HL-60 (cell line): Measurements from ENCODE around the gene KCTD4.

Source experiments
- DNase-seq, 2 experiments: peaks; one replicate each; pipeline ENCODE4 v3.0.0-alpha.2; 2010 to 2020; ENCODE audit warnings: low read depth in 1 of 2, low spot score in 1 of 2
- H3K27ac ChIP-seq: fragments of 250-450 bp; sonication (Bioruptor Pico); replicated peaks from 2 replicates; pipeline ENCODE4 v1.5.1; 2020; ENCODE audit warnings: mild to moderate bottlenecking, moderate library complexity
- H3K27me3 ChIP-seq: fragments of 250-450 bp; sonication (Bioruptor Pico); 2 replicates; pipeline ENCODE4 v1.5.1; 2021; ENCODE audit warnings: mild to moderate bottlenecking, moderate library complexity; ENCODE audit not compliant: insufficient read depth, poor library complexity, severe bottlenecking
- H3K4me3 ChIP-seq: replicated peaks from 2 replicates; pipeline ENCODE4 v1.5.1; 2011; ENCODE audit warnings: mild to moderate bottlenecking, control low read depth, low read length; ENCODE audit not compliant: insufficient read depth
- GABPA ChIP-seq: IDR thresholded peaks from 2 replicates; pipeline ENCODE4 v1.6.1; 2012; ENCODE audit warnings: low read depth
- POLR2AphosphoS5 ChIP-seq: IDR thresholded peaks from 2 replicates; pipeline ENCODE4 v1.6.1; 2012; ENCODE audit warnings: low read depth
- SPI1 ChIP-seq: IDR thresholded peaks from 2 replicates; pipeline ENCODE4 v1.6.1; 2012; ENCODE audit warnings: low read depth, mild to moderate bottlenecking, borderline replicate concordance
- TF ChIP-seq, protein P1 (sequence below): IDR thresholded peaks from 2 replicates; pipeline ENCODE4 v1.6.1; 2012; ENCODE audit warnings: low read depth; ENCODE audit not compliant: insufficient replicate concordance
- TF ChIP-seq, protein P2 (sequence below): IDR thresholded peaks from one replicate; pipeline ENCODE4 v1.5.1; 2011; ENCODE audit warnings: low read length, control low read depth, inconsistent platforms; ENCODE audit not compliant: insufficient read depth

KCTD4 gene

DNA sequence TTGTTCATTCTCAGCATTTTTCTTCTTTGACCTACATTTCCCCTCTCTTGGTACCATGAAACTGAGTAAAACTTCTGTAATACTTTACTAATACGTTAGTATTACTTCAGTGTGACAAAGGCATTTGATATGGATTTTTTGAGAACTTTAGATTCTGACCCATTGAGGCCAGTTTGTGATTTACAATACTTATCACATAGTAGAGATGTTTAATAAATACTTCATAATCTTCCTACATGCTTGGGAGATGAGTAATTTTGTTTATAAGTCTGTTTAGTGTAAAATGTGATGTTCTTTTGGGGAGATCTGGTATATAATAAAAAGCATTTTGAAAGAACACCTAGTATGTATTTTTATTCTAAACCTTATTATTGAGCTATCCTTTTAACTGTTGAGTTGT, 50.9 kb downstream of the KCTD4 start:
- H3K27ac ChIP-seq = no peak overlapping the region
- TF ChIP-seq, protein P1, sequence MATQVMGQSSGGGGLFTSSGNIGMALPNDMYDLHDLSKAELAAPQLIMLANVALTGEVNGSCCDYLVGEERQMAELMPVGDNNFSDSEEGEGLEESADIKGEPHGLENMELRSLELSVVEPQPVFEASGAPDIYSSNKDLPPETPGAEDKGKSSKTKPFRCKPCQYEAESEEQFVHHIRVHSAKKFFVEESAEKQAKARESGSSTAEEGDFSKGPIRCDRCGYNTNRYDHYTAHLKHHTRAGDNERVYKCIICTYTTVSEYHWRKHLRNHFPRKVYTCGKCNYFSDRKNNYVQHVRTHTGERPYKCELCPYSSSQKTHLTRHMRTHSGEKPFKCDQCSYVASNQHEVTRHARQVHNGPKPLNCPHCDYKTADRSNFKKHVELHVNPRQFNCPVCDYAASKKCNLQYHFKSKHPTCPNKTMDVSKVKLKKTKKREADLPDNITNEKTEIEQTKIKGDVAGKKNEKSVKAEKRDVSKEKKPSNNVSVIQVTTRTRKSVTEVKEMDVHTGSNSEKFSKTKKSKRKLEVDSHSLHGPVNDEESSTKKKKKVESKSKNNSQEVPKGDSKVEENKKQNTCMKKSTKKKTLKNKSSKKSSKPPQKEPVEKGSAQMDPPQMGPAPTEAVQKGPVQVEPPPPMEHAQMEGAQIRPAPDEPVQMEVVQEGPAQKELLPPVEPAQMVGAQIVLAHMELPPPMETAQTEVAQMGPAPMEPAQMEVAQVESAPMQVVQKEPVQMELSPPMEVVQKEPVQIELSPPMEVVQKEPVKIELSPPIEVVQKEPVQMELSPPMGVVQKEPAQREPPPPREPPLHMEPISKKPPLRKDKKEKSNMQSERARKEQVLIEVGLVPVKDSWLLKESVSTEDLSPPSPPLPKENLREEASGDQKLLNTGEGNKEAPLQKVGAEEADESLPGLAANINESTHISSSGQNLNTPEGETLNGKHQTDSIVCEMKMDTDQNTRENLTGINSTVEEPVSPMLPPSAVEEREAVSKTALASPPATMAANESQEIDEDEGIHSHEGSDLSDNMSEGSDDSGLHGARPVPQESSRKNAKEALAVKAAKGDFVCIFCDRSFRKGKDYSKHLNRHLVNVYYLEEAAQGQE = no peak
- TF ChIP-seq, protein P2, sequence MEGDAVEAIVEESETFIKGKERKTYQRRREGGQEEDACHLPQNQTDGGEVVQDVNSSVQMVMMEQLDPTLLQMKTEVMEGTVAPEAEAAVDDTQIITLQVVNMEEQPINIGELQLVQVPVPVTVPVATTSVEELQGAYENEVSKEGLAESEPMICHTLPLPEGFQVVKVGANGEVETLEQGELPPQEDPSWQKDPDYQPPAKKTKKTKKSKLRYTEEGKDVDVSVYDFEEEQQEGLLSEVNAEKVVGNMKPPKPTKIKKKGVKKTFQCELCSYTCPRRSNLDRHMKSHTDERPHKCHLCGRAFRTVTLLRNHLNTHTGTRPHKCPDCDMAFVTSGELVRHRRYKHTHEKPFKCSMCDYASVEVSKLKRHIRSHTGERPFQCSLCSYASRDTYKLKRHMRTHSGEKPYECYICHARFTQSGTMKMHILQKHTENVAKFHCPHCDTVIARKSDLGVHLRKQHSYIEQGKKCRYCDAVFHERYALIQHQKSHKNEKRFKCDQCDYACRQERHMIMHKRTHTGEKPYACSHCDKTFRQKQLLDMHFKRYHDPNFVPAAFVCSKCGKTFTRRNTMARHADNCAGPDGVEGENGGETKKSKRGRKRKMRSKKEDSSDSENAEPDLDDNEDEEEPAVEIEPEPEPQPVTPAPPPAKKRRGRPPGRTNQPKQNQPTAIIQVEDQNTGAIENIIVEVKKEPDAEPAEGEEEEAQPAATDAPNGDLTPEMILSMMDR = no peak
- no peak for TF ChIP-seq SPI1
- TF ChIP-seq GABPA = no peak
- no peak for TF ChIP-seq POLR2AphosphoS5
- no peak overlapping the region for H3K4me3 ChIP-seq
- DNase-seq = no peak
- H3K27me3 ChIP-seq = no peaks in the 10 kb centered on the region

DNA sequence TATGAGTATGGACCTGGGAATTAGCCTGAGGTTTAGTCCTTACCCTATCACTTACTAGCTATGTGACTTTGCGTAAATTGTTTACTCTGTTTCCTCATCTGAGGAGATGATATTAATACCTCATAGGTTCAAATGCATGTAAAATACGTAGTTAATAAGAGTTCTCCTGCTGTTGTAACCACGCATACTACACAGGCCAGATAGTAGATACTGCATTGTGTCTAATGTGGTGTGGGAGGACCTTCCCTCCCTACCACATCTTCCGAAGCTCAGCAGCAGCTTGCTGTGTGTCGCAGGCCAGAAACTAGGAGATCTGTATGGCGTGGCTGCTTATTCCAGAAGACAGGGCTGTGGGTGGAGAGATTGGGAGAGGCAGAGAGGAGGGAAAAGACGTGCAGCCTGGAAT, 57.5 kb downstream of the KCTD4 start:
- no peak for DNase-seq
- TF ChIP-seq, protein P2 = no peak
- TF ChIP-seq POLR2AphosphoS5 (no peak), GABPA (no peak), SPI1 (no peak)
- TF ChIP-seq, protein P1 = no peak
- H3K27ac ChIP-seq = no peak overlapping the region
- no peak overlapping the region for H3K4me3 ChIP-seq
- H3K27me3 ChIP-seq = no peaks in the 10 kb centered on the region
